Activated CD4-positive, CD25-positive, alpha-beta regulatory T cell treated with anti-CD3 and anti-CD28 coated beads, Interleukin-2, amount 50 U/mL, for 16 hours (primary cell): ENCODE results near the gene LSAMP.
A peak's percentile ranks its signal among the peaks of the same experiment; 100 is the strongest.
"Not testable (repeated sequence)": the region's sequence is repeated elsewhere in the genome, so short reads cannot be mapped to it uniquely, and the experiment has no call there.

ENCODE experiments used
- DNase-seq: peaks from one replicate; pipeline ENCODE4 v3.0.0-alpha.2; 2020; ENCODE audit warnings: low read depth, low spot score

Gene LSAMP

DNA sequence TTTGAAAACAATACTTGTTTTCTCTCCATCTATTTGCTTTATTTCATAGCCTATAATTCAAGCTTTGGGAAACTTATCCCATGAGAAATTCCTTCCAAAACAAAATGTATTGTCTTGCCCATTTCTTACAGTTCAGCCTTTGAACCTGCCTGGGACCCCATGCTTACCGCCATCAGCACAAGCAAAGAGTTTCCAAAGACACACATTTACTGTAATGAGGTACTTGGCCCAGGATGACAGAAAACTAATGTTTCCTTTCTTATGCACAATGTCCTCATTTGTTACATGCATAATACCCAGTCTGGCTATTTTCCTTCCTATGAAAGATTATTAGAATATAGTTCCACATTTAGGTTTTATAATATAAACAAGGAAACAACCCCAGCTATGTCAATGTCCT is 641.6 kb downstream of the LSAMP start:
- DNase-seq = no peak

DNA sequence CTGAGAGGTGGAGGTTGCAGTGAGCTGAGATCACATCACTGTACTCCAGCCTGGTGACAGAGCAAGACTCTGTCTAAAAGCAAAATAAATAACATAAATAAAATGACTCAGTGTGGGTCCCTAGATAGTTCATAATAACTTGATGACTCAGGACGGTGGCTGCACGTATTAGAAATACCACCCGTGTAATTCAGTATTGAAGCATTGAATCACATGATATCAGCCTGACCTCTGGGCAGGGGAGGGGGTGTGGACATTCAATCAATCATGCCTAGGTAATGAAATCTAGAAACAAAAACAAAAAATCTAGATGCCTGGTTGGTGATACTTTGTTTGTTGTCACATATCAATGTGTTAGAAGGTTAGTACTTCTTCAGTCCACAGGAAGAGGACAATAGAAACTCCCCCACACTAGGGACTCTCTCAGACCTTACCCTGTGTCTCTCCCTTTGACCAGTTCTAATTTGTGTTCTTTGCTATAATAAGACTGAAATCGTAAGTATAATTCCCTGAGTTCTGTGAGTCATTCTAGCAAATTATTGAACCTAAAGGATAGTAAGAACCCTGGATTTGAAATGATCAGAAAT is 644.7 kb downstream of the LSAMP start:
- no peak for DNase-seq

DNA sequence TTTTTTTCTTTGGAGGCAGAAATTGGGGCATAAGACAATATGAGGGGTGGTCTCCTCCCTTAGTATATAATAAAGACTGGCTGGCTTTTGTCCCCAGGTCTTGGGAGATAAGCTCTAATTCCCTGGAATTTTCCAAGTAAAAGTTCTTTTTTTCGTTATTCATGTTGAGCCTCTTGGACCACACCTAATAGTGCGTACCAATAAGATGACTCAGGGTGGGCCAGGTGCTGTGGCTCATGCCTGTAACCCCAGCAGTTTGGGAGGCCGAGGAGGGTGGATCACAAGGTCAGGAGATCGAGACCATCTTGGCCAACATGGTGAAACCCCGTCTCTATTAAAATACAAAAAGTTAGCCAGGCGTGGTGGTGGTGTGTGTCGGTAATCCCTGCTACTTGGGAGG is 645.2 kb downstream of the LSAMP start:
- not testable (repeated sequence) for DNase-seq

DNA sequence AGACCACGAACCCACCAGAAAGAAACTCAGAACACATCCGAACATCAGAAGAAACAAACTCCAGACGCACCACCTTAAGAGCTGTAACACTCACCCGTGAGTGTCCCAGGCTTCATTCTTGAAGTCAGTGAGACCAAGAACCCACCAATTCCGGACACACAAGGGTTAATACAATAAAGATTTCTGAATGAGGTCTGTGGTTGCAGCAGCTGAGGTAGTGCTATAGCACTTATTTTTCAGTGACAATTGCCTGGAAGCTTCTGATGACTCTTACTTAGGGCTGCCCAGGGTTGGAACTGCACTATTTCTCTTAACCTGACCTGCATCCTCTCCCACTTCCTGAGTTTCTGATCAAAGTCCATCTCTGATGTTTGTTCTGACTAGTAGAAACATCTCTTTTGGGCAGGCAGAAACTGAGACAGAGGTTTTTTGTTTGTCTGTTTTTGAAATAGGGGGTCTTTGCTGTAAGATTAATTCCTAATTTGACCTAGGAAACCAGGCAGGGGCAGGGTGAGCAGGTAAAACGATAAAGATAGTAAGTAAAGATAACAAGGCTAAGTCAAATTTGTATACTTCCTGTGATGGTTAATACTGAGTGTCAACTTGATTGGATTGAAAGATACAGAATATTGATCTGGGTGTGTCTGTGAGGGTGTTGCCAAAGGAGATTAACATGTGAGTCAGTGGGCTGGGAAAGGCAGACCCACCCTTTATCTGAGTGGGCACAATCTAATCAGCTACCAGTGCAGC is 652.9 kb downstream of the LSAMP start:
- DNase-seq = no peak

DNA sequence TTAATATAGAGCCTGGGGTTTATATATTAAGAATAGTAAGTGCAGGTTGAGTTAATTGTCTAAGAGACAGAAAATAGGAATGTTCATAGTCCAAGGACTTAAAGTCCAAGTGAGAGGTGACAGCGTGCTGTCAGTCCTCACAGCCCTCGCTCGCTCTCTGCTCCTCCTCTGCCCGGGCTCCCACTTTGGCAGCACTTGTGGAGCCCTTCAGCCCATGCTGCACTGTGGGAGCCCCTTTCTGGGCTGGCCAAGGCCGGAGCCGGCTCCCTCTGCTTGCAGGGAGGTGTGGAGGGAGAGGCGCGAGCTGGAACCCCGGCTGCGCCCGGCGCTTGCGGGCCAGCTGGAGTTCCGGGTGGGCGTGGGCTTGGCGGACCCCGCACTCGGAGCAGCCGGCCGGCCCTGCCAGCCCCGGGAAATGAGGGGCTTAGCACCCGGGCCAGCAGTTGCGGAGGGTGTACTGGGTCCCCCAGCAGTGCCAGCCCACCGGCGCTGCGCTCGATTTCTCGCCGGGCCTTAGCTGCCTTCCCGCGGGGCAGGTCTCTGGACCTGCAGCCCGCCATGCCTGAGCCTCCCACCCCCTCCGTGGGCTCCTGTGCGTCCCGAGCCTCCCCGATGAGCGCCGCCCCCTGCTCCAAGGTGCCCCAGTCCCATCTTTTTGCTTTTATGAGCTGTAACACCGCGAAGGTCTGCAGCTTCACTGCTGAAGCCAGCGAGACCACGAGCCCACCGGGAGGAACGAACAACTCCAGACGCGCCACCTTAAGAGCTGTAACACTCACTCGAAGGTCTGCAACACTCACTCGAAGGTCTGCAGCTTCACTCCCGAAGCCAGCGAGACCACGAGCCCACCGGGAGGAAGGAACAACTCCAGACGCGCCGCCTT is 653.8 kb downstream of the LSAMP start:
- DNase-seq = not testable (repeated sequence)

DNA sequence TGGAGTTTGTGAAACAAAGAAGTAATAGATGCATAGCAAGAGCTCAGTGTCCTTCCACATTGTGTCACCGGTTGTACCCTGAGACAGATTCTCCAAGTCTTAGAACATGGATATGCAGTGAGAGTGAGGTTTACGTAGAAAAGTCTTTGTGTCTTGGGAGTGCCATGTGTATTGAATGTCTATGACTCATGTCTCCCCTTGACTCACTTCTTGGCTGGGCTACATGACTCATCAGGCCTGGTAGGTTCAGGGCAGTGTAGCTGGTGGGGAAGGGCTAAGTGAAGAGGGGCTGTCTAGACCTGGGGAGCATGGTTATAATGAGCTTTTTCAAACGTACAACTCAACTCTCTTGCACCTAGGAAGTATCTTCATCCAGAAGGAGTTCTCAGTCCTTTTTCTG is 654.5 kb downstream of the LSAMP start:
- peak; percentile 11 for DNase-seq

DNA sequence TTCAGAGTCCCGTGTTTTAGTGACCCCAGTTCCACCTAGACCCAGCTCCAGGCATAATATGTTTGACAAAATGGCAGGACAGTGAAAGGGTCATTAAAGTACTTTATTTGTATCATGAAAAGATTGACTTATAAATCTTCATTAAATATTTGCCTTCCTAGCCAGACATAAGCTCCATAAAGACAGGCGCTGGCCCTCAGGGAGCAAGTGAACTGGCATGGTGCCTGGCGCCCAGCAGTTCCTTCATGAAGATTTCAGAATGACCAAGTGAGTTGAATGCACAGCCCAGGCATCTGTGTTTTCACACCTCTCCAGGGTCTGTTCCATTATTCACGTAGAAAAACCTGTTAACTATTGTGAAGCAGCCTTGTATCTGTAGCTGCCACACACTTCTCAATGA is 655.8 kb downstream of the LSAMP start:
- DNase-seq = no peak

DNA sequence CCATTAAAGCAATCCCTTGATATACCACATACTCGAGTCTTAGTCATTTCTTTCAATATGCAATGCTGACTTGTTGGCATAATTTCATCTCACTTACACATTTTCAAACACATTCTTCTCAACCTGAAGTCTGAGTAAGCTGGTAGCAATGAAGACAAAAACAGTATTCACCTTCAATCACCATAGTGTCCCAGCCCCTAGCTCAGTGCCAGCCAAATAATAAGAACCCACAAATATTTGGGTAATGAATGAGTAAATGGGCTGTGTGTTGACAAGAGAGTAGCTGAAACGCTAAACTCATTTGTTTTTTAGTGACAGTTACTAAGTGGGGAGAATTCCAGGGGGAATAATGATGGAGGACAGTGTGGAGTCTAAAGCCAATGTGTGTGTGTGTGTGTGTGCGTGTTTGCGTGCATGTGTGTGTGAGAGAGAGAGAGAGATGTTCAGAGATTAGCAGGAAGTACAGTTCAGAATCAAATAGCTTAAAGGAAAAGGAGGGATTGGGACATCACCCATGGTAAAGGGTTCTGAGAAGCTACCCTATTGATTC is 656.3 kb downstream of the LSAMP start:
- no peak for DNase-seq

DNA sequence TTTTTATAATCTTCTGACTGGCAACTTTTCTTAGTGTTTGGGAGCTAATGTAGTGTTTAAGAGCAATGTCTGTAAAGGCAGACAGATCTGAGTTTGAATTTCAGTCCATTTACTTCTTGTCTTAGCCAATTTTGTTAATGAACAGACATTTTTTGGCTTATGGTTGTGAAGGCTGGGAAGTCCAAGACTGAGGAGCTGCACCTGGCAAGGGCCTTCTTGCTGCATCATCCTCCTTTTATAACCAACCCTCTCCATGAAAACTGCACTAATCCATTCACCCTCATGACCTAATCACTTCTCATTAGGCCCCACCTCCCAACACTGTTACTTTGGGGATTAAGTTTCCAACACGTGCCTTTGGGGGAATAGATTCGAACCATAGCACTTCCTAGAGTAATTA is 657.5 kb downstream of the LSAMP start:
- DNase-seq = no peak

DNA sequence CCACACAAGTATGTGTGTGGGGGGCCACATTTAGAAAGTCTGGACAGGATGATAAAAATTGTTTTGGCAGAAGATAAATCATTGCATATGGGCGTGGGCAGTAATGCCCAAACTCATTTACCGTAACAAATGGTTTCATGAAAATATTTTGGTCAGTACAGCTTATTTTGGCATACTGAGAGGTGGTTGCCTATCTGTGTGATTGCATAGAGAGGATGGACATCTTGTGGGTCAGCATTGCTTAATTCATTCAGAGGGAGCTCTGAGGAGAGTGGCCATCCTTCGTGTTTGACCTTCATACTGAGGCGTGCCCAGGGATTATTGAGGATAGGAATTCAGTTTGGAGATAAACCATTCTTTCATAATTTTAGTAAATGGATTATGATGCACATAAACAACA is 659.5 kb downstream of the LSAMP start:
- no peak for DNase-seq

DNA sequence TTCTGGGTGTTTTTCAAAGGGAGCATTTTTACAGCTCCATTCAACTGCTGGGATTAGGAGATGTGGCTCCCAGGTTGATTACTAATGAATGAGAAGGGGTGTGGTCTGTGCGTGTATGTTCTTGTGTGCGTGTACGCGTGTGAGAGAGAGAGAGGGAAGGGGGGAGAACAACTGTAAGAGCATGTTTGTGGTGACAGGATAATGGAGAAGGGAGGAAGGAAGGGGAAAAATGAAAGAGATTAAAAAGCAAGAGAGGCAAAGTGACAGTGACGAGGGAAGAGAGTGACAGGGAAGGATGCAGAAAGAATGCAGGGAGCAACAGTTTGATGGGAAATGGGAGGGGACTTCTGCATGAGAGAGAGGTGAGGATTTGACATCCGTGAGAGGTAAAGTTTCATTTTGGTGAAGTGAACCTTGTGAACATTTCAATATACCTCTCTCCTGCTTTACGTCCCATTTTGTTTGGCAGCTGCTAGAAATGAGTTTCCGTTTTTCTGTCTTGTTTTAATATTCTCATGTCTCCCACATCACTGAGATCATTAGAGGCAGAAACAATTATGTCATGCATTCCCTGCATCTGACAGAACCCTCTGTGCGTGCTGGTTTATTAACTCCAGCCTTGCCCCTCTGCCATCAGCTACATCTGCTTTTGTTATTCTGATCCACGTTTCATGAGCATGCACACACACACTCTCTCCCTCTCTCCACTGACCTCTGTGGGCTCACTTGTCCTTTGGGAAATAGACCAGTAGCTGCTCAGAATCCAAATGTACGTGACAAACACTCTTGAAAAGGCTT is 660.3 kb downstream of the LSAMP start:
- no peak for DNase-seq

DNA sequence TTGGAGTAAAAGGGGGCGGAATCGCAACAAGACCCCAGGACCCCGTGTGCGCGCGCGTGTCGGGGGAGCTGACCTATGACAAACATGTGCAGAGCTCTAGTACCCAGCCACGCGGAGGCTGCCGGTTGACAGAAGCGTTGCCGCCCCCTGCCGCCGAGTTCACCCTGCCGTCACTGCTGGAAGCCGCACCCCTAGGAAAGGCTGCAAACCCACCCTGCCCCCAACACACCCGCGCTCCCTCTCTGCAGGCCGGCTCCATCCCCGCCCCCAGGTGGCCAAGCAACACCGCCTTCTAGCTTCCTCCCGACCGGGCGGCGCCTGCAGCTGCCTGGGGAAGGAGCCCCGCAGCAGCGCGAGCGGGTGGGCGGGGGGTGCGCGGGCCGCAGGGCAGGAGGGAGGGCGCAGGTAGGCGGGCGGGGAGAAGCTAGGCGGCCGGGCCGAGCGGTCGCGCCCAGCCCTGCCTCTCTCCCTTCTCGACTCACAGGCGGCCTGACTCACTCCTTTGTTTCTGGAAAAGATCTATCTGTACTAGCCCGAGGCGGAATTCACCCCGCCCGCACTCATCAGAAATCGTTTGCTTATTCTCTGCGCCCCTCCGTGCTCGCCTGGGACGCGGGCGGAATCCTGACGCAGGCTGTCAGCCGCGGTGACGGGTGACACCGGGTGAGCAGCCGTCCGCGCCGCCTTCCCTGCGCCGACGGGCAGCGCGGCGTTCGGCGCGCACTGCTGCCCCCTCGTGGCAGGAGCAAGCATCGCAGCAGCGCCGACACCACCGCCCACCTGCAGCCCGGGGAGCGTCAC is 661.1 kb downstream of the LSAMP start:
- DNase-seq = peak; percentile 68

DNA sequence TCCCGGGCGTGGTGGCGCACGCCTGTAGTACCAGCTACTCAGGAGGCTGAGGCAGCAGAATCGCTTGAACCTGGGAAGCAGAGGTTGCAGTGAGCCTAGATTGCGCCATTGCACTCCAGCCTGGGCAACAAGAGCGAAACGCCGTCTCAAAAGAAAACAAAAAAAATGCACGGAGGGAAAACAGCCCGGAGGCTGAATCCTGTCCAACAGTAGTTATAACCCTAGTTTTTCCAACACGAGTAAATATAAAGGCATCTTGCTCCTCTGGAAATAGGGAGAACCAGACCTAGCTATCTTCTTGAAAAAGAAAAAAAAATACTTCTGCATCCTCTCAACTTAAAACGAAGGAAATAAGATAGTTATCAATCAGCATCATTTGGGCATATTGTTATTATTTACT is 661.9 kb downstream of the LSAMP start:
- not testable (repeated sequence) for DNase-seq

DNA sequence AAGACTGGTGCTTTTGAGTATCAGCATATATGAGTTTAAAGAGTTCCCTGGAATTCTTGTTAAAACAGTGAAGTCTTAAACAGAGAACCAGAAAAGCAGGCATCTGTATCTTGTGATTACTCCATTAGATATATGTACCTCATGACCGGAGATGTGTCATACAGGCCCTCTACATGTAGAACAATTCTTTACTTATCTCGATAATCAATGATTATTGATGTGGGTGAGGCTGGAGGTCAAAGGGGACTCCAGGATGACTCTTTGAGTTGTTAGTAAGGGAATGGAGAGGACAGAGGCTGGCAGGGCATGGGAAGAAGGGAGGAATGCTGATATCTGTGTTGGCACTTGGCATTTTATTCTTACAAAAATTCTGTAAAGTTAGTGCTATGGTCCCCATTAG is 666.3 kb downstream of the LSAMP start:
- no peak for DNase-seq

DNA sequence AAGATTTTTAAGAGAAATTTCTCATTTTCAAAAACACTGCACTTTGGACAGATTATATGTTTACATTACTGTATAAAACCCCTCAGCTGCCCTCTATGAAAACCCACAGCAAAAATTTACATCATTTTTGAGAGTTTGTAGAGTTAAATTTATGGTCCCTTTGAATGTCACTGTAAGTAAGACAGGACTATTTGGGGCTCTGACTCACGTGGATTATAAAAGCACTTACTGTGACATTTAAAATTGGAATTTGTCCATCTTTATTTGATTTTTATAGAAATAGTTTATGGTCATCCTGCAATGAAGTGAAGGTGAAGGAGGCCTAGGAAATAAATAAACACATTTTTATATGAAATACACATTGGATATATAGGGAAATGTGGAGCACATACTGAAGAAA is 672.3 kb downstream of the LSAMP start:
- DNase-seq = no peak

DNA sequence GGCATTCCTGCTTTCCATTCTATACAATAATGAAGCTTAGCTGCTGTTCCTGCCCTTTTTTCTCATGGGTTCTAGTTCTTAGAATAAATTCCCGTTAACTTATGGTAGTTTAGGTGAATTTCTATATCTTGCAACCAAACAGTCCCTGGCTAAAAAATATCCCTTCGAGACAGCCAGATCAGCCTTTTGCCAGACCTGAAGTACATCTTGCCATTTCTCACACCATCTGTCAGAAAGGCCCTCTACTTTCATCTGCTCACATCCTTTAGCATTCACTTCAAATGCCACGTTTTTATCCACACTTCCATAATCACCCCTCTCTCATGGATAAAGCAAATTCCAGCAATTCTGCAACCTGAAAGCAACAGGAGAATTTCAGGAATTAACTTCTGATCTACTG is 676.6 kb downstream of the LSAMP start:
- DNase-seq = no peak

DNA sequence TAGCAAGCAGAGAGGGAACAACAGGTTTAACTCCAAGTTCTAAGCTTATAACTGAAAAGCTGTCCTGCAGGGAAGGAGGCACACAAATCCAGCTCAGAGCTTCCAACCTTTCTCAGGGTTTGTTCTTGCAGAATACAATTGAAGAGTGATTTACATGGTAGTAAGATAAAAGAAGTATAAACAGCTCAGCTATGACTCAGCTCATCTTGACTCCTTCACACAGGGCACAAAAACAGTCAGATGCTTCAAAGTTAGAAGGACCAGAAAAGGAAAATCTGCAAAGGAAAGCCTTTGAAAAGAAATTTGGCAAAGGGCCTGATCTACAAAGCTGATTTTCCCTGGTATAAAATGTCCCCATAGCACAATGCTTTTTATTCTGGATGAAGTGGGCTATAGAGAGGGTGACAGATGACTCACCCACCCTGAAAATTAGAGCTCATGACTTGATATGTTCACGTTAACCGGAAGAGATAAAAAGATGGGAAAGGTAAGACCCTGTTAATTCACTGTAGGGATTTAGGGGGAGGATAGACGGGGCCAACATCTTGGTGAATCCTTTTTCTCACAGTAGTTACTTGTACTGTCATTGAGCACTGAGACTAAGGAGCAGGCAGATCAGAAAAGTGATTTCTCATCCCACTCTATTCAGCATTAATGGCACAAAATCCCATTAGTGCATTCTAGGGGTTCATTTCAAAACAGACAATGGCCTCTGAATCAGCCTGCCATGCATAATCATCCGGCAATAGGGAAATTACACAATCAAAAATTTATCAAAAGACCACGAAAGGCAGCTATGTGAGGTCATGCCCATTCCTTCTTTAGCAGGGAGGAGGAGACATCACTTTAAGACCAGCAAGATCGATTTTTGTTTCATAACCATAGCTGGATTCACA is 678.5 kb downstream of the LSAMP start:
- no peak for DNase-seq

DNA sequence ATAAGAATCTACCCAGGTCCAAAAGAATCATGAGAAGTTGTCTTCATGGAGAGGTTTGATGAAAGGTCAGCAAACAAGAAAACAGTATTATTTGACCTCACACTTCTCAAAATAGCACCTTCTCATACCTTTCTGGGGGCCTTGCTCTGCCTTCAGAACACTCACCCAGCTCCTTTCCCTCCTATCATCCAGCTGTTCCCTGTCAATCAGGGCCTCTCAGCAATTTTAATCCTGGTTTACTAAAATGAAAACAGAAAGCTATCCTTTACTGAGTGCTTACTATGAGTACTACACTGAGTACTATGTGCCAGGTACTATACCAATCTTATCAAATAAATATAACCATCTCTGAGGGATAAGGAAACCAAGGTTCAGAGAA is 683.4 kb downstream of the LSAMP start:
- no peak for DNase-seq

DNA sequence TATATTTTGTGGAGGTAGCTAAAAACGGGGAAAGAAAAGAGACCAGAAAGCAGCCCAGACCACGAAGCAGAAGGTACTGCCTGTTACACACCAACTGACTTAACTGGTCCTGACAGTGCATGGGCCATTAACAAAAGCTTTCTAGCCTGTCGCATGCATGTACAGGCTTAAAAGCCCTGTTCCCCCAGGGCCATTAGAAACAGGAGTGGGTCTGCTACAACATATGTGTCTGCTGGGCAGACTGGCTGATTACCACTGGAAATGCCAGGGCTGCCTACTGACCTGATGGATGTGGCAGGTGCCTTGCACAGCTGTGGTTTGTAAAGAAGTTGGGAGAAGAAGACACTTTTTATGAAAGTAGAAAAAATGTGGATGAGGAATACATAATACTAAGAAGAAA is 684.6 kb downstream of the LSAMP start:
- no peak for DNase-seq
